Colonic mucosa (tissue), 4 donors: Measurements from ENCODE around the gene CCSER2. TPM values are rescaled to one million over a fixed set of nuclear protein-coding genes. Genes with fewer than 3 reads are reported as not detected.

Experiments
- DNase-seq: peaks from one replicate; pipeline ENCODE4 v3.0.0-alpha.2; 2020
- H3K27ac ChIP-seq: fragments of 200-600 bp; one replicate; pipeline ENCODE4 v1.8.0; 2021
- H3K27me3 ChIP-seq: fragments of 200-600 bp; one replicate; pipeline ENCODE4 v1.8.0; 2021
- H3K36me3 ChIP-seq: fragments of 200-600 bp; one replicate; pipeline ENCODE4 v1.8.0; 2021
- H3K4me1 ChIP-seq: fragments of 200-600 bp; one replicate; pipeline ENCODE4 v1.8.0; 2021; ENCODE audit warnings: mild to moderate bottlenecking
- H3K4me3 ChIP-seq: fragments of 200-600 bp; one replicate; pipeline ENCODE4 v1.8.0; 2021
- H3K9ac ChIP-seq, 2 donors: one replicate each; pipeline ENCODE4 v1.7.0; 2013; ENCODE audit warnings: control low read depth in 2 of 2, low read depth in 2 of 2, low read length in 2 of 2
- H3K9me3 ChIP-seq: fragments of 200-600 bp; one replicate; pipeline ENCODE4 v1.8.0; 2021
- intact Hi-C: fragments of 100-400 bp; cut with DNase I; formaldehyde crosslinking; loops from one replicate; pipeline ENCODE4 v1.14.1; 2022
- total RNA-seq, 2 donors: library from RNA; stranded (reverse); fragmentation: NEBNext Ultra II Directional in 1 of 2; extraction: Animal tissue kit (Norgen Biotek cat#: 25700) in 1 of 2; gene quantifications; one replicate each; pipeline ENCODE4 v1.2.1, GENCODE V29; 2021
- TF ChIP-seq, protein P1 (sequence below): fragments of 200-600 bp; IDR thresholded peaks from one replicate; pipeline ENCODE4 v1.8.0; 2022; ENCODE audit warnings: antibody characterized with exemption, mild to moderate bottlenecking
- donor health status: healthy.
- donor health status: DM: no; HTN: no; CAD: no.
- donor health status: DM: no; HTN: no; CAD: no.

The CCSER2 gene
- total RNA-seq, 2 donors from 2014 or later, result 33.7 to 64.5 TPM

- Histone ChIP-seq H3K4me3 (no peak overlapping the region), H3K27me3 (no peaks in the 10 kb centered on the region), H3K36me3 (no peaks in the 10 kb centered on the region), H3K9me3 (no peaks in the 10 kb centered on the region), H3K27ac (no peak overlapping the region), H3K9ac (no peak overlapping the region), H3K4me1 (no peaks in the 10 kb centered on the region)
- DNase-seq, result no peak
- intact Hi-C loops, result no loop called here
- TF ChIP-seq, protein P1, sequence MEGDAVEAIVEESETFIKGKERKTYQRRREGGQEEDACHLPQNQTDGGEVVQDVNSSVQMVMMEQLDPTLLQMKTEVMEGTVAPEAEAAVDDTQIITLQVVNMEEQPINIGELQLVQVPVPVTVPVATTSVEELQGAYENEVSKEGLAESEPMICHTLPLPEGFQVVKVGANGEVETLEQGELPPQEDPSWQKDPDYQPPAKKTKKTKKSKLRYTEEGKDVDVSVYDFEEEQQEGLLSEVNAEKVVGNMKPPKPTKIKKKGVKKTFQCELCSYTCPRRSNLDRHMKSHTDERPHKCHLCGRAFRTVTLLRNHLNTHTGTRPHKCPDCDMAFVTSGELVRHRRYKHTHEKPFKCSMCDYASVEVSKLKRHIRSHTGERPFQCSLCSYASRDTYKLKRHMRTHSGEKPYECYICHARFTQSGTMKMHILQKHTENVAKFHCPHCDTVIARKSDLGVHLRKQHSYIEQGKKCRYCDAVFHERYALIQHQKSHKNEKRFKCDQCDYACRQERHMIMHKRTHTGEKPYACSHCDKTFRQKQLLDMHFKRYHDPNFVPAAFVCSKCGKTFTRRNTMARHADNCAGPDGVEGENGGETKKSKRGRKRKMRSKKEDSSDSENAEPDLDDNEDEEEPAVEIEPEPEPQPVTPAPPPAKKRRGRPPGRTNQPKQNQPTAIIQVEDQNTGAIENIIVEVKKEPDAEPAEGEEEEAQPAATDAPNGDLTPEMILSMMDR, result no peak
Measured at GRCh38 chr10:84294766-84295447, 33.5 kb upstream of the CCSER2 start.

DNA sequence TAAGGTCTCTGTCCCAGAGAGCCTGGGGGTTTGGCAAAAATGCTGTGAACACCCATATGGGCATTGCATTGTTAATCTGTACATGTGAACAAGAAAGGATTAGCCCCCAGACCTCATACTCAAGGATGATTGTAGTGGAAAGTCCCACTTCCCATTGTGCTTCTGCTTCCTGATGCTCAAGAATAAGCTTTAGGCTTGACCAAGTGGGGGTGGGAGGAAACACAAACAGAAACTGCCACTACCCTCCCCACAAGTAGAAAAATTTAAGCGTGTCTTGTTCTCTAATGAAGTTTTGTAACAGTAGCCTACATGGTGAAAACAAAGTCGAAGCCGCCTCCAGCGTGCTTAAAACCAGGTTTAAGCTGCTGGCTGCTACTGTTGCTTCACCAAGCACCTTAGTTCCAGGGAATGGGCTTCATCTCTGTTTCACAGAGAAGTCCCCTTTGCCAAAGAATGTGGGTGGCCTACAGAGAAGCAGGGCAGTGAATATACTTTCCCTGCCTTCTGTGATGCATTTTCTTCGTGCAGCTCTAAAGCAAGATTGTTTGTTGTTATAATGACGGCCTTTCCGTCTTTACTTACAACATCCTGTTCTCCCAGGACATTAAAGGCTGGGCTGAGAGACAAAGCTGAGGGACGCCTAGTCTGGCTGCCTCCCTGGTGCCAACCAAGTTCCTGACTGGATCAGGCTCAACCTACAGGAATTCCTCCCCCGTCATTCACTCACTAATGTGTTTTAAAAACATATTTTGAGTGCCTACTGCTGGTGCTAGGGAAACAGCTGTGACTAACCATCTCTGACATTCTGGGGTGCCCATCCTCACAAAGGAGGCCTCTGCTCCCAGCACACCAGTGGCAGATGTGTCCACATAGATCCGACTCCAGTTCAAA is 32.1 kb upstream of the CCSER2 start:
- no peaks in the 10 kb centered on the region for H3K4me1 ChIP-seq
- H3K9ac ChIP-seq, result no peak overlapping the region
- TF ChIP-seq, protein P1, result no peak
- no peak overlapping the region for H3K27ac ChIP-seq
- intact Hi-C loops, result no loop called here
- no peaks in the 10 kb centered on the region for H3K36me3 ChIP-seq
- H3K4me3 ChIP-seq, result no peak overlapping the region
- DNase-seq, result no peak
- H3K9me3 ChIP-seq, result no peaks in the 10 kb centered on the region
- H3K27me3 ChIP-seq, result no peaks in the 10 kb centered on the region

- TF ChIP-seq, protein P1, result no peak
- H3K4me1 ChIP-seq, result no peaks in the 10 kb centered on the region
Measured at GRCh38 chr10:84298057-84298456, 30.3 kb upstream of the CCSER2 start.

DNA sequence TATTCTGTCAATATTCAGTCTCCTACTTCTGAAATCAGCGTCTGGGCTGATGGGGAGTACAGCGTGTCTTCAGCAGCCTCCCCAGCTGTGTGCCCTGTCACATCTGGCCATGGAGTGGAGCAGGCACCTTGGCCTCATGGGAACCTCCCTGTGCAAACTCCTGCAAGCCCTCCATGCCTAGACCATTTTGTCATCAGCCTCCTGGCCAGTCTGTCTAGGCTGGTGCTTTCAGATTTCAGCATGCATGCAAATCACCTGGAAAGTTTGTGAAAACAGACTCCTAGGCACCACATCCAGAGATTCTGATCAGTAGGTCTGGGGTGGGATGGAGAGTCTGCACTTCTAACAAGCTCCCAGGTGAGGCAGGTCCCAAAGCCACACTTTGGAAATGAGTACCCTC is 26.2 kb upstream of the CCSER2 start:
- Histone ChIP-seq H3K9me3 (no peaks in the 10 kb centered on the region), H3K27me3 (no peaks in the 10 kb centered on the region), H3K4me1 (no peaks in the 10 kb centered on the region), H3K4me3 (no peak overlapping the region), H3K36me3 (no peaks in the 10 kb centered on the region), H3K9ac (no peak overlapping the region), H3K27ac (no peak overlapping the region)
- intact Hi-C loops, result no loop called here
- TF ChIP-seq, protein P1, result no peak
- no peak for DNase-seq

More at GRCh38 chr10:84298057-84298456, 30.3 kb upstream of the CCSER2 start:
- Histone ChIP-seq H3K27me3 (no peaks in the 10 kb centered on the region), H3K9me3 (no peaks in the 10 kb centered on the region), H3K4me3 (no peak overlapping the region), H3K36me3 (no peaks in the 10 kb centered on the region), H3K9ac (no peak overlapping the region), H3K27ac (no peak overlapping the region)
- DNase-seq, result no peak
- intact Hi-C loops, result no loop called here

- no peaks in the 10 kb centered on the region for H3K27me3 ChIP-seq
- DNase-seq, result no peak
- intact Hi-C loops, result no loop called here
- no peaks in the 10 kb centered on the region for H3K9me3 ChIP-seq
- no peak overlapping the region for H3K27ac ChIP-seq
- TF ChIP-seq, protein P1, result no peak
- no peak overlapping the region for H3K4me3 ChIP-seq
- H3K9ac ChIP-seq, result no peak overlapping the region
- H3K4me1 ChIP-seq, result no peaks in the 10 kb centered on the region
- H3K36me3 ChIP-seq, result no peaks in the 10 kb centered on the region
Measured at GRCh38 chr10:84306751-84307384, 21.5 kb upstream of the CCSER2 start.
